H9 (cell line): ENCODE data around the gene MGRN1. TPM values are rescaled to one million over a fixed set of nuclear protein-coding genes. Genes with fewer than 3 reads are reported as not detected.

Experiments
- DNase-seq: peaks from one replicate; pipeline ENCODE4 v3.0.0-alpha.2; 2017
- H2AFZ ChIP-seq: one replicate; pipeline ENCODE4 v1.6.1; 2013; ENCODE audit warnings: mild to moderate bottlenecking, low read length, control low read depth, moderate library complexity
- H2AK5ac ChIP-seq: 2 replicates; pipeline ENCODE4 v1.6.1; 2013; ENCODE audit warnings: low read length, control low read depth, mixed read lengths; ENCODE audit not compliant: insufficient read length
- H2BK120ac ChIP-seq: one replicate; pipeline ENCODE4 v1.6.1; 2013; ENCODE audit warnings: low read depth, mild to moderate bottlenecking, low read length, control low read depth, inconsistent platforms; ENCODE audit not compliant: poor library complexity, severe bottlenecking
- H2BK12ac ChIP-seq: 2 replicates; pipeline ENCODE4 v1.6.1; 2013; ENCODE audit warnings: low read length, control low read depth, mixed read lengths, low read depth; ENCODE audit not compliant: insufficient read length
- H2BK15ac ChIP-seq: 2 replicates; pipeline ENCODE4 v1.6.1; 2013; ENCODE audit warnings: low read depth, low read length, control low read depth
- H2BK20ac ChIP-seq: one replicate; pipeline ENCODE4 v1.6.1; 2013; ENCODE audit warnings: low read depth, mild to moderate bottlenecking, low read length, control low read depth, inconsistent platforms; ENCODE audit not compliant: poor library complexity, severe bottlenecking
- H2BK5ac ChIP-seq: 2 replicates; pipeline ENCODE4 v1.6.1; 2013; ENCODE audit warnings: low read length, control low read depth, mixed read lengths; ENCODE audit not compliant: insufficient read length
- H3K14ac ChIP-seq: 2 replicates; pipeline ENCODE4 v1.6.1; 2013; ENCODE audit warnings: low read length, control low read depth; ENCODE audit not compliant: insufficient read depth
- H3K18ac ChIP-seq: 2 replicates; pipeline ENCODE4 v1.6.1; 2013; ENCODE audit warnings: low read depth, mild to moderate bottlenecking, mixed read lengths, low read length, control low read depth; ENCODE audit not compliant: insufficient read length
- H3K23ac ChIP-seq: 2 replicates; pipeline ENCODE4 v1.6.1; 2013; ENCODE audit warnings: low read length, control low read depth, mixed read lengths, low read depth; ENCODE audit not compliant: insufficient read length
- H3K23me2 ChIP-seq: 2 replicates; pipeline ENCODE4 v1.6.1; 2013; ENCODE audit warnings: low read depth, mild to moderate bottlenecking, mixed read lengths, low read length, control low read depth; ENCODE audit not compliant: insufficient read length, poor library complexity, severe bottlenecking
- H3K27ac ChIP-seq: 2 replicates; pipeline ENCODE4 v1.5.1; 2013; ENCODE audit warnings: low read length, control low read depth, mixed read lengths, low read depth; ENCODE audit not compliant: insufficient read length
- H3K27me3 ChIP-seq: 2 replicates; pipeline ENCODE4 v1.6.1; 2013; ENCODE audit warnings: low read length, control low read depth, inconsistent platforms; ENCODE audit not compliant: insufficient read depth
- H3K4ac ChIP-seq: 2 replicates; pipeline ENCODE4 v1.6.1; 2013; ENCODE audit warnings: low read depth, mild to moderate bottlenecking, control low read depth, inconsistent platforms, low read length, moderate library complexity
- H3K4me1 ChIP-seq: 2 replicates; pipeline ENCODE4 v1.6.1; 2013; ENCODE audit warnings: low read length, control low read depth, inconsistent platforms; ENCODE audit not compliant: insufficient read depth
- H3K4me2 ChIP-seq: 2 replicates; pipeline ENCODE4 v1.6.1; 2013; ENCODE audit warnings: low read length, control low read depth, mixed read lengths; ENCODE audit not compliant: insufficient read length, insufficient read depth
- H3K56ac ChIP-seq: 2 replicates; pipeline ENCODE4 v1.6.1; 2013; ENCODE audit warnings: low read depth, mild to moderate bottlenecking, mixed read lengths, low read length, control low read depth; ENCODE audit not compliant: insufficient read length
- H3K79me1 ChIP-seq: 2 replicates; pipeline ENCODE4 v1.6.1; 2013; ENCODE audit warnings: low read depth, mild to moderate bottlenecking, moderate library complexity, low read length, control low read depth, inconsistent platforms; ENCODE audit not compliant: insufficient read depth, poor library complexity, severe bottlenecking
- H3K79me2 ChIP-seq: 2 replicates; pipeline ENCODE4 v1.6.1; 2013; ENCODE audit warnings: low read length, control low read depth, inconsistent platforms; ENCODE audit not compliant: insufficient read depth
- H3K9ac ChIP-seq: 2 replicates; pipeline ENCODE4 v1.6.1; 2013; ENCODE audit warnings: low read length, control low read depth, mixed read lengths; ENCODE audit not compliant: insufficient read length; ENCODE audit errors: extremely low read depth
- H3K9me3 ChIP-seq: one replicate; pipeline ENCODE4 v1.6.1; 2013; ENCODE audit warnings: low read depth, low read length, inconsistent platforms; ENCODE audit not compliant: control insufficient read depth
- H3T11ph ChIP-seq: one replicate; pipeline ENCODE4 v1.6.1; 2013; ENCODE audit warnings: mild to moderate bottlenecking, low read length, control low read depth, inconsistent platforms
- H4K20me1 ChIP-seq: one replicate; pipeline ENCODE4 v1.6.1; 2013; ENCODE audit not compliant: control insufficient read depth, insufficient read length, insufficient read depth
- H4K5ac ChIP-seq: 2 replicates; pipeline ENCODE4 v1.6.1; 2013; ENCODE audit warnings: low read depth, mild to moderate bottlenecking, mixed read lengths, low read length, control low read depth; ENCODE audit not compliant: insufficient read length
- H4K8ac ChIP-seq: replicated peaks from 2 replicates; pipeline ENCODE4 v1.6.1; 2013; ENCODE audit warnings: low read length, control low read depth, mixed read lengths, low read depth; ENCODE audit not compliant: insufficient read length
- H4K91ac ChIP-seq: 2 replicates; pipeline ENCODE4 v1.6.1; 2013; ENCODE audit warnings: low read depth, mild to moderate bottlenecking, moderate library complexity, mixed read lengths, low read length, control low read depth; ENCODE audit not compliant: insufficient read length
- H3K27ac Mint-ChIP-seq, 3 experiments: 2 replicates in 2 of 3; 3 replicates in 1 of 3; pipeline ENCODE4 v1.8.0; 2020 to 2021; ENCODE audit warnings: mixed read lengths in 3 of 3, mild to moderate bottlenecking in 1 of 3, moderate library complexity in 1 of 3
- H3K27me3 Mint-ChIP-seq: 2 replicates; pipeline ENCODE4 v1.8.0; 2021; ENCODE audit warnings: low read depth, mild to moderate bottlenecking, moderate library complexity, mixed read lengths
- H3K36me3 Mint-ChIP-seq, 3 experiments: 2 replicates in 2 of 3; 3 replicates in 1 of 3; pipeline ENCODE4 v1.8.0; 2020 to 2021; ENCODE audit warnings: low read depth in 3 of 3, mixed read lengths in 3 of 3; ENCODE audit not compliant: insufficient read depth in 1 of 3
- H3K4me1 Mint-ChIP-seq, 2 experiments: 2 replicates each; pipeline ENCODE4 v1.8.0; 2020; ENCODE audit warnings: mixed read lengths in 2 of 2
- H3K4me3 Mint-ChIP-seq, 2 experiments: 2 replicates in 1 of 2; 3 replicates in 1 of 2; pipeline ENCODE4 v1.8.0; 2020 to 2021; ENCODE audit warnings: mild to moderate bottlenecking in 2 of 2, mixed read lengths in 2 of 2, moderate library complexity in 1 of 2
- H3K9me3 Mint-ChIP-seq, 2 experiments: 2 replicates in 1 of 2; 3 replicates in 1 of 2; pipeline ENCODE4 v1.8.0; 2020; ENCODE audit warnings: mild to moderate bottlenecking in 2 of 2, mixed read lengths in 2 of 2, moderate library complexity in 1 of 2
- WGBS: extraction: QIAGEN DNeasy Blood & Tissue Kit; methylation state at CpG from one replicate; pipeline ENCODE4 v1.1.7; 2013; ENCODE audit warnings: missing lambda C conversion rate, low lambda C conversion rate, mixed read lengths; ENCODE audit not compliant: insufficient read length; ENCODE audit errors: extremely low coverage; 5-methylcytosine and 5-hydroxymethylcytosine counted together
- total RNA-seq: library from RNA; stranded (reverse); gene quantifications from 2 replicates; pipeline ENCODE4 v1.2.1, GENCODE V29; 2021
- TF ChIP-seq, protein P1 (sequence below): fragments of 200-600 bp; sonication (generic); conservative IDR thresholded peaks from 3 replicates; pipeline ENCODE4 v1.8.0; 2021; ENCODE audit warnings: antibody characterized with exemption, mild to moderate bottlenecking

The MGRN1 gene
- total RNA-seq, 1 experiment from 2014 or later, result 91.6 TPM

DNA sequence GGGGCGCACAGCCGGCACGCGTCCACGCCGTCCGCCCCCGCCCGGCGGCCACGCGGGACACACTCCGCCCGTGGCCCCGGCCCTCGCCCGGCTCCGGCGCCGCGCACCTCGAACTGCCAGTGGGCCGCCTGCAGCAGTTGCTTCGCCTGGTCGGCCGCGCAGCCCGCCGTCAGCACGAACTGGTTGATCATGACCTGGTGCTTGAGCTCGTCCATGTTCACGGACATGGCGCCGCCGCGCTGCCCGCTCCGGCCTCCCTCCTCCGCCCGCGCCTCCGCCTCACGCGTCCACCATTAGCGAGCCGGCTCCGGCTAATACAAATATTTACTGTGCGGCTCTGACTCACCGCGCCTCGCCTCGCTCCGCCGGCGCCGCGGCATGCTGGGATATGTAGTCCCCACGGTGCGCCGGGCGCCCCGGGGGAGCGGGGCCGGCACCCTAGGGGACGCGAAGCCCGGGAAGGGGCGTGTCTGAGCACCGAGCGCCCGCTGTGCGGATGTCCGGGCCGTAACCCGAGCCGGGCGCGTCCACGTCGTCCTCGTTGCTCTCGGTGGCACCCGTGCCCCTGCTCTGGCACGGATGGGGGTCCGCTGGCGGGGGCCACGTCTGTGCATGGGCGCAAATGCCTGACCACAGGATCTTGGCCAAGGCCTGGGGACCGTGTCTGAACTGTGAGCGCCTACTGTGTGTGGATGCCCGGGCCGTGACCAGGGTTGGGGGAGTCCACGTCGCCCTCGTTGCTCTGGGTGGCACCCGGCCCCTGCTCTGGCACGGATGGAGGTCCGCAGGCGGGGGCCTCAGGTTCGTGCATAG is 9.8 kb upstream of the MGRN1 start, which contains the start of gene UBALD1:
Gene UBALD1 (minus strand): TSS at position 318 of the 813 bp plus-strand sequence. CDS start 91 bp downstream, at position 227.
- no peaks in the 10 kb centered on the region for H3K27me3 ChIP-seq
- peak within 1 kb of the TSS; percentile 16 for H3K4ac ChIP-seq

More for the DNA sequence above, 9.8 kb upstream of the MGRN1 start, which contains the start of gene UBALD1:
- no peaks in the 10 kb centered on the region for H3K4me1 ChIP-seq
- TF ChIP-seq, protein P1, sequence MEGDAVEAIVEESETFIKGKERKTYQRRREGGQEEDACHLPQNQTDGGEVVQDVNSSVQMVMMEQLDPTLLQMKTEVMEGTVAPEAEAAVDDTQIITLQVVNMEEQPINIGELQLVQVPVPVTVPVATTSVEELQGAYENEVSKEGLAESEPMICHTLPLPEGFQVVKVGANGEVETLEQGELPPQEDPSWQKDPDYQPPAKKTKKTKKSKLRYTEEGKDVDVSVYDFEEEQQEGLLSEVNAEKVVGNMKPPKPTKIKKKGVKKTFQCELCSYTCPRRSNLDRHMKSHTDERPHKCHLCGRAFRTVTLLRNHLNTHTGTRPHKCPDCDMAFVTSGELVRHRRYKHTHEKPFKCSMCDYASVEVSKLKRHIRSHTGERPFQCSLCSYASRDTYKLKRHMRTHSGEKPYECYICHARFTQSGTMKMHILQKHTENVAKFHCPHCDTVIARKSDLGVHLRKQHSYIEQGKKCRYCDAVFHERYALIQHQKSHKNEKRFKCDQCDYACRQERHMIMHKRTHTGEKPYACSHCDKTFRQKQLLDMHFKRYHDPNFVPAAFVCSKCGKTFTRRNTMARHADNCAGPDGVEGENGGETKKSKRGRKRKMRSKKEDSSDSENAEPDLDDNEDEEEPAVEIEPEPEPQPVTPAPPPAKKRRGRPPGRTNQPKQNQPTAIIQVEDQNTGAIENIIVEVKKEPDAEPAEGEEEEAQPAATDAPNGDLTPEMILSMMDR, result no peak
- H4K20me1 ChIP-seq, result no peaks in the 10 kb centered on the region
- H2BK5ac ChIP-seq, result no peak within 1 kb of the TSS
- no peak within 1 kb of the TSS for H2BK20ac ChIP-seq
- no peak within 1 kb of the TSS for H2BK15ac ChIP-seq
- H2AFZ ChIP-seq, result no peak within 1 kb of the TSS
- H3K9me3 ChIP-seq, result no peaks in the 10 kb centered on the region
- DNase-seq, result peak; percentile 82
- peak within 1 kb of the TSS; percentile 58 for H3K27ac ChIP-seq
- WGBS, result no CpG with 5 or more reads among the region's 100 CpGs
- H3K9me3 Mint-ChIP-seq, result no peaks in the 10 kb centered on the region
- peaks cover 1% of the 10 kb centered on the region; the same call in 1 of the 2 replicates for H3K27me3 Mint-ChIP-seq
- peaks cover 31 to 42% of the 10 kb centered on the region in 2 experiments for H3K4me1 Mint-ChIP-seq
- H3K79me2 ChIP-seq, result peaks cover 20% of the 10 kb centered on the region; the same call in 1 of the 2 replicates
- H4K5ac ChIP-seq, result peak within 1 kb of the TSS; percentile 13
- H3K27ac Mint-ChIP-seq, result peak within 1 kb of the TSS; percentile 89 to 96 (median 95); a peak in 6 of 7 replicates
- peak within 1 kb of the TSS; percentile 30 for H2BK12ac ChIP-seq
- H2AK5ac ChIP-seq, result no peak within 1 kb of the TSS
- no peak within 1 kb of the TSS for H3K56ac ChIP-seq
- H3T11ph ChIP-seq, result no peak within 1 kb of the TSS
- H3K23ac ChIP-seq, result no peak within 1 kb of the TSS
- H3K79me1 ChIP-seq, result peaks cover 7% of the 10 kb centered on the region
- H3K4me3 Mint-ChIP-seq, result peak within 1 kb of the TSS; percentile 86 to 91
- H4K8ac ChIP-seq, result no peak within 1 kb of the TSS
- H3K4me2 ChIP-seq, result peak within 1 kb of the TSS; percentile 89
- H2BK120ac ChIP-seq, result peak within 1 kb of the TSS; percentile 82
- H3K23me2 ChIP-seq, result peaks cover 12% of the 10 kb centered on the region
- peak within 1 kb of the TSS; percentile 76 for H3K9ac ChIP-seq
- H4K91ac ChIP-seq, result peak within 1 kb of the TSS; percentile 80
- peaks cover 0 to 2% (median 0%) of the 10 kb centered on the region in 3 experiments; a peak in 2 of 7 replicates for H3K36me3 Mint-ChIP-seq
- H3K14ac ChIP-seq, result peak within 1 kb of the TSS; percentile 95
- peak within 1 kb of the TSS; percentile 90 for H3K18ac ChIP-seq
